Measurements from ENCODE around the gene GLRX5.

Gene GLRX5

DNA sequence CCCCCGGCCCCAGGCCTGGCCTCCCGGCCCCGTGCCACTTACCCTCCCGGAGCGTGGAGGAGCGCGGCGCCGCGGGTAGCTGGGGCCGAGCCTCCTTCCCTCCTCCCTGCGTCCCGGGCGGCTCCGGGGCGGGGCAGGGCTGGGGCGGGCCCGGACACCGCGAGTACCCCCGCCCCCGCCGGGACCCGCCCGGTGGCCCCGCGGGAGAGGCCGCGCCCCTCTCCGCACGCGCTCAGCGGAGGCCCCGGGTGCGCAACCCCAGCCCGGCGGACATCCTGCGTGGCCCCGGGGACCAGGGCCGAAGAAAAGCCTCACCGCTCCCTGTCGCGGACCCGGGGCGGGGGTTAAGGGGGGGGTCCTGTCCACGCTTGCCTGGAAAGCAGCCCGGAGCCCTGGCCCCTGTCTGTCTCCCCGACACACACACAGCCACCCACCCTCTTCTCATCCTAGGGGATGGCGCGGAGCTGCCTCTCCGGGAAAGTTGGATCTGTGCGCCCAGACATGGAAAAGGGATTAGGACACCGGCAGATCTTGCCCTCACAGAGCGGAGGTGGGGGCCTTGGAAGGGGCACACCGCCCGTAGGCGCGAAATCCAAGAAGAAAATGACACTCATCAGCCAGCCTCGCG, 18.2 kb upstream of the GLRX5 start, which contains the start of gene SYNE3:
SYNE3 (minus strand) TSS at position 97 of the 628 bp plus-strand sequence. CDS start 40,829 bp downstream, outside the sequence.
- H3K4me3 ChIP-seq (ENCODE audit: control insufficient read depth, low read depth, low read length), result peak within 1 kb of the TSS; percentile 70
- TF ChIP-seq, protein P1, sequence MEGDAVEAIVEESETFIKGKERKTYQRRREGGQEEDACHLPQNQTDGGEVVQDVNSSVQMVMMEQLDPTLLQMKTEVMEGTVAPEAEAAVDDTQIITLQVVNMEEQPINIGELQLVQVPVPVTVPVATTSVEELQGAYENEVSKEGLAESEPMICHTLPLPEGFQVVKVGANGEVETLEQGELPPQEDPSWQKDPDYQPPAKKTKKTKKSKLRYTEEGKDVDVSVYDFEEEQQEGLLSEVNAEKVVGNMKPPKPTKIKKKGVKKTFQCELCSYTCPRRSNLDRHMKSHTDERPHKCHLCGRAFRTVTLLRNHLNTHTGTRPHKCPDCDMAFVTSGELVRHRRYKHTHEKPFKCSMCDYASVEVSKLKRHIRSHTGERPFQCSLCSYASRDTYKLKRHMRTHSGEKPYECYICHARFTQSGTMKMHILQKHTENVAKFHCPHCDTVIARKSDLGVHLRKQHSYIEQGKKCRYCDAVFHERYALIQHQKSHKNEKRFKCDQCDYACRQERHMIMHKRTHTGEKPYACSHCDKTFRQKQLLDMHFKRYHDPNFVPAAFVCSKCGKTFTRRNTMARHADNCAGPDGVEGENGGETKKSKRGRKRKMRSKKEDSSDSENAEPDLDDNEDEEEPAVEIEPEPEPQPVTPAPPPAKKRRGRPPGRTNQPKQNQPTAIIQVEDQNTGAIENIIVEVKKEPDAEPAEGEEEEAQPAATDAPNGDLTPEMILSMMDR (conservative IDR thresholded peaks at IDR 0.05; ENCODE audit: control insufficient read depth, insufficient read depth, low read depth, low read length), result no peak
- no peak for DNase-seq (ENCODE audit: low read depth)

DNA sequence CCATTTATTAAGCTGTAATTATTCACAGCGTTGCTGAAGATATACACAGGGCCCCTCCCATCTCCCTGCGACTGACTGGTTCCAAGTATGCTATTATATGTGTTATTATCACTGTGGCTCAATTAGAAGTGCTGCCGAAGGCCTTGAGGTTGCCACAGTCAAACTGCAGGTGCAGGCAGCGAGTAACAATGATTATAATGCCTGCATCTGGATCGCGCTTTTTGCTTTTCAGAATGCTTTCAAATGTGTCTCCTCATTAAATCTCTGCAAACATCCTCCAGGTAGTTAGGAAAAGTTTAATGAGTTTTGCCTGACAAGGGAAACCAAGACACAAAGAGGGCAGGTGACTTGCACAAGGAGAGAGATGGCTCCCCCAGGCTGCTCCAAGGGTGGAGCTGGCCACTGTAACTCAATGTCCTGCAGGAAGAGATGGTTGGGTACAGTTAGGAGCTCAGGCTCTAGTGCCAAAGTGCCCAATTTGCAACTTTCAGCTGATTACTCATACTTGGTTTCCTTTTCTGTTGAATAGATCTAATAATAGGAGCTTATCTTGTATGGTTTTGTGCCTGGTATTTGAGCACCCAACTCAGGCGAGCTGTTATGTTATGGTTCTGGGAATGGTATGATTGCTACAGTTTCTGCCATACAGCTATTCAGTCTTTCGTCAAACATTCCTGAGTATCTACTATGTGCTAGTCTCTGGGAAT, 16.7 kb upstream of the GLRX5 start:
- no peak for DNase-seq (ENCODE audit: low read depth)
- H3K4me3 ChIP-seq (ENCODE audit: control insufficient read depth, low read depth, low read length), result no peak overlapping the region
- TF ChIP-seq, protein P1 (conservative IDR thresholded peaks at IDR 0.05; ENCODE audit: control insufficient read depth, insufficient read depth, low read depth, low read length), result no peak

DNA sequence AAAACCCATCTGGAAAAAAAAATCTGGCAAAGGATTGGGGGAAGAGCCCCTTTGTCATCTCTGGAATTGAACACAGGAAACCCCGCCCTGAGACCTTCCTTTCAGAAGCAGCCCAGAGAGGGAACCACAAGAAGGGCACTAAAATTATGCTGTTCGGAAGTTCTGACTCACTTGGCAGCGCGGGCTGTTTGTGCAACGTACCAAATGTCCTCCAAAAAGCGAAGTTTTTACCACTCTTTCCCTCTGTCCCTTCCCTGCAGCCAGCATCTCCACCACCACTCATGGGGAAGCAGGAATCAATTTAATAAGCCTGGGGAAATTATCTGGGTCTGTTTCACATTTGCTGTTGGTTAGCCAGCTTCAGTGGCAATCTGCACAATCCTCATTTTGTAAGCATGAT, 15.2 kb upstream of the GLRX5 start:
- TF ChIP-seq, protein P1 (conservative IDR thresholded peaks at IDR 0.05; ENCODE audit: control insufficient read depth, insufficient read depth, low read depth, low read length), result no peak
- H3K4me3 ChIP-seq (ENCODE audit: control insufficient read depth, low read depth, low read length), result no peak overlapping the region
- DNase-seq (ENCODE audit: low read depth), result peak; percentile 90

DNA sequence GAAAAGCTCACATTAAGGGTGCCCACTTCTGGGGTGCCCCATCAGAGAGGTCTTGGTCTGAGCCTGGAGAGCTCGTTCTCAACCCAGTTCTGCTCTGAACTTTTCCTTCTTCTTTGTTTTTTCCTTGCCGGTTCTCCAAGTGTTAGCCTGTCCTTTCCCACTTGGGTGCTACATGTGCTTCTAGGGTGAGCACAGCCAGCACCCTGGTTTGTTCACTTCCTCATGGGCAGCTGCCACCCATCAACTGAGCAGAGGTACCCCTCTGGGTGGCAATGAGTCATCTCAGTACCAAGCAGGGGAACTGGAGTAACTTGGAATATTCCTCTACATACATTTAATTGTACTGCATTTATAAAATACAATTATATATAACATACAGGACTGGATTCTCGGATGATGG, 14.5 kb upstream of the GLRX5 start:
- no peak for DNase-seq (ENCODE audit: low read depth)
- no peak overlapping the region for H3K4me3 ChIP-seq (ENCODE audit: control insufficient read depth, low read depth, low read length)
- TF ChIP-seq, protein P1 (conservative IDR thresholded peaks at IDR 0.05; ENCODE audit: control insufficient read depth, insufficient read depth, low read depth, low read length), result no peak

DNA sequence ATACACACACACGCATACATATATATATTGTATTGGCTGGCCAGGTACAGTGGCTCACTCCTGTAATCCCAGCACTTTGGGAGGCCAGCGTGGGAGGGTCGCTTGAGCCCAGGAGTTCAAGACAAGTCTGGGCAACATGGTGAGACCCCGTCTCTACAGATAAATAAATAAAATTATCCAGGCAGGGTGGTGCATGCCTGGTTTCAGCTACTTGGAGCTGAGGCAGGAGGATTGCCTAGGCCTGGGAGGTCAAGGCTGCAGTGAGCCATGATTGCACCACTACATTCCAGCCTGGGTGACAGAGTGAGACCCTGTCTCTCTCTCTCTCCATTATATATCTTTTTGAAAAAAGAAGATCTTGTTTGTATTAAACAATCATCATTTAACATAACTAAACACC, 13.8 kb upstream of the GLRX5 start:
- no peak for DNase-seq (ENCODE audit: low read depth)
- TF ChIP-seq, protein P1 (conservative IDR thresholded peaks at IDR 0.05; ENCODE audit: control insufficient read depth, insufficient read depth, low read depth, low read length), result no peak
- H3K4me3 ChIP-seq (ENCODE audit: control insufficient read depth, low read depth, low read length), result no peak overlapping the region

DNA sequence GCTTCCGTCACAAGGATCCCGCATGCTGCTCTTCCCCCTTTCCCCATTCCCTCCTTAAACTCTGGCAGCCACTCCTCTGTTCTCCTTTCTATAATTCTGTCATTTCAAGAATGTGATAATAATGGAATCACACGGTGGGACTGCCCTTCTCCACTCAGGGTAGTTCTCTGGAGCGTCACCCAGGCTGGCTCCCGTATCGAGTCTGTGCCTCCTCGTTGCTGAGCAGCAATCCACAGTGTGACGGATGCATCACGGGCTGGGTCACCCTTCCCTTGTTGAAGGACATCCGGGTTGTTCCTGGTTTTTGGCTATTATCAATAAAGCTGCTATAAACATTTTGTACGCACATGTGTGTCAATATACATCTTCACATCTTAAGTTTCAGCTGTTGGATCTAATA, 12.7 kb upstream of the GLRX5 start:
- no peak for DNase-seq (ENCODE audit: low read depth)
- TF ChIP-seq, protein P1 (conservative IDR thresholded peaks at IDR 0.05; ENCODE audit: control insufficient read depth, insufficient read depth, low read depth, low read length), result no peak
- H3K4me3 ChIP-seq (ENCODE audit: control insufficient read depth, low read depth, low read length), result no peak overlapping the region

Data from fibroblast of mammary gland (primary cell).